Measurements from ENCODE around the gene CDC25B.

DNA sequence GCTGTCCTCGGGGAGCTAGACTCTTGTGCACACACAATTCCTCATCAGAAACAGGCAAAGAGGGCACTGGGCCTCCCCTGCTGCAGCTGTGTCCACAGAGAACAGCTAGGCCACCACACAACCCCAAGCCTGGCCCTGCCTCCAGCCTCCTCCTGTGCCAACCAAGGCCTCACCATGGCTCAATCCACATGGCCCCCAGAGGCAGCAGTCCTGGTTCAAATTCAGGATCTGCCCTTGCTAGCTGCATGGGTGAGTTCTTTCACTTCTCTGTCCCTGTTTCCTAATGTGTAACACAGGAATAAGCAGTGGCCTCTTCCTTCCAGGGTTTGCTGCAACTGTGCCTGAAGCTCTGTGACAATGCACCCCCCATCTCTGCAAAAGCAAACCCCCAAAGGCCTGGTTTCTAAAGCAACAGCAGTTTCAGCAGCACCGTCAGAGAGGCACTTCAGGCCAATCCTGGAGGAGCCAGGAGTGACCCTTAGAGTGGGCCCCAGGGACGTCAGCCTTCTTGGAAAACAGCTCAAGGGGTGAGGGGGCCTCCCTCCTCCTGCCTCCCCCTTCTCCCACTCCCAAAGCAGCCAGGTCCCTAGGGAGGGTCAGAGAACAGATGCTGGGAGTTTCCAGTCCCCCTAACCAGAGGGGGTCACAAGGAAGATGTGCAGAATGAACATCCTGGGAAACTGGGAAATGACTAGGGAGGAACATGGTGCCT is 30.8 kb upstream of the CDC25B start:
- TF ChIP-seq, protein P1, sequence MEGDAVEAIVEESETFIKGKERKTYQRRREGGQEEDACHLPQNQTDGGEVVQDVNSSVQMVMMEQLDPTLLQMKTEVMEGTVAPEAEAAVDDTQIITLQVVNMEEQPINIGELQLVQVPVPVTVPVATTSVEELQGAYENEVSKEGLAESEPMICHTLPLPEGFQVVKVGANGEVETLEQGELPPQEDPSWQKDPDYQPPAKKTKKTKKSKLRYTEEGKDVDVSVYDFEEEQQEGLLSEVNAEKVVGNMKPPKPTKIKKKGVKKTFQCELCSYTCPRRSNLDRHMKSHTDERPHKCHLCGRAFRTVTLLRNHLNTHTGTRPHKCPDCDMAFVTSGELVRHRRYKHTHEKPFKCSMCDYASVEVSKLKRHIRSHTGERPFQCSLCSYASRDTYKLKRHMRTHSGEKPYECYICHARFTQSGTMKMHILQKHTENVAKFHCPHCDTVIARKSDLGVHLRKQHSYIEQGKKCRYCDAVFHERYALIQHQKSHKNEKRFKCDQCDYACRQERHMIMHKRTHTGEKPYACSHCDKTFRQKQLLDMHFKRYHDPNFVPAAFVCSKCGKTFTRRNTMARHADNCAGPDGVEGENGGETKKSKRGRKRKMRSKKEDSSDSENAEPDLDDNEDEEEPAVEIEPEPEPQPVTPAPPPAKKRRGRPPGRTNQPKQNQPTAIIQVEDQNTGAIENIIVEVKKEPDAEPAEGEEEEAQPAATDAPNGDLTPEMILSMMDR (IDR thresholded peaks at IDR 0.05): no peak
- TF ChIP-seq POLR2A (IDR thresholded peaks at IDR 0.05): no peak

All from gastroesophageal sphincter (tissue), 3 donors.